Measurements from ENCODE around the gene TREH.

Gene TREH

DNA sequence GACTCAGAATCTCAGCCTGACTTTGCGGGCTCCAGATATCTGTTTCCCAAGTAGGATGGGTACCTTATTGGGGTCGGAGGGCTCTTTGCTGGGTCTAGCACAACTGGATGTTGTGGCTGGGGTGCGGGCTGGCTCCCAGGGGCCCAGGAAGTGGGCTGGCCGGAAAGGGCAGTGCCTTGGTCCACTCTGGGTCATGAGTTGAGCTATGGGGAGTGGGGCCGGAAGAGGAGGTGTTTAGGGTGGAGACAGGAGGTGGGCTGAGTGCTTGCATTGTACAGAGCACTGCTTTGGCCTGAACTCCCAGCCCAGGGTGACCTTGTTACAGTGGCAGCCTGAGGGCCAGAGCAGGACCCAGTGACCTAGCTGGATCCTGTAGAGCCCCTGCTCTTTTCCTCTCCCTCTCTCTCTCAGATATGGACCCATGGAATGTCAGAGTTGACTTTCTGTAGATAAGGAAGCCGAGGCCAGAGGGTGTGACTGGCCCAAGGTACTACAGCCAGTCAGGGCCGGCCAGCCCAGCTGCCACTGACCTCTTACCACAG is 58.9 kb downstream of the TREH start:
- no peak for TF ChIP-seq CTCF (IDR thresholded peaks at IDR 0.05; ENCODE audit: low read depth, low read length, missing control alignments)
- no peak for DNase-seq (ENCODE audit: low read depth)
- H3K4me3 ChIP-seq (ENCODE audit: low read depth, low read length), result no peak overlapping the region

GRCh38 chr11:118619444-118620197 is 59.8 kb downstream of the TREH start:
- no peak for DNase-seq (ENCODE audit: low read depth)
- no peak overlapping the region for H3K4me3 ChIP-seq (ENCODE audit: low read depth, low read length)
- TF ChIP-seq CTCF (IDR thresholded peaks at IDR 0.05; ENCODE audit: low read depth, low read length, missing control alignments), result no peak

GRCh38 chr11:118618991-118619375 is 60.5 kb downstream of the TREH start:
- TF ChIP-seq CTCF (IDR thresholded peaks at IDR 0.05; ENCODE audit: low read depth, low read length, missing control alignments), result no peak
- H3K4me3 ChIP-seq (ENCODE audit: low read depth, low read length), result no peak overlapping the region
- no peak for DNase-seq (ENCODE audit: low read depth)

GRCh38 chr11:118618115-118618990 is 61.1 kb downstream of the TREH start:
- DNase-seq (ENCODE audit: low read depth), result no peak
- no peak for TF ChIP-seq CTCF (IDR thresholded peaks at IDR 0.05; ENCODE audit: low read depth, low read length, missing control alignments)
- H3K4me3 ChIP-seq (ENCODE audit: low read depth, low read length), result no peak overlapping the region

GRCh38 chr11:118615976-118616371 is 63.5 kb downstream of the TREH start:
- no peak for DNase-seq (ENCODE audit: low read depth)

More at GRCh38 chr11:118615976-118616371, 63.5 kb downstream of the TREH start:
- no peak overlapping the region for H3K4me3 ChIP-seq (ENCODE audit: low read depth, low read length)
- no peak for TF ChIP-seq CTCF (IDR thresholded peaks at IDR 0.05; ENCODE audit: low read depth, low read length, missing control alignments)

All from GM12864 (cell line).